Lung (tissue), 12 donors: ENCODE data around the gene EXOSC5. TPM values are rescaled to one million over a fixed set of nuclear protein-coding genes. Genes with fewer than 3 reads are reported as not detected.
A peak's percentile ranks its signal among the peaks of the same experiment; 100 is the strongest.

ENCODE experiments used
- ATAC-seq: fragments of 200-7000 bp; cut with Tn5 transposase; one replicate; pipeline ENCODE4 v1.9.1; 2020; ENCODE audit warnings: moderate number of reproducible peaks; ENCODE audit not compliant: insufficient read depth, low FRiP score
- DNase-seq, 3 donors: peaks; one replicate each; pipeline ENCODE4 v3.0.0-alpha.2; 2013 to 2017
- H3K27ac ChIP-seq, 2 donors: one replicate each; pipeline ENCODE4 v1.5.1; 2013; ENCODE audit warnings: mild to moderate bottlenecking in 2 of 2, moderate library complexity in 2 of 2, control low read depth in 1 of 2, inconsistent platforms in 1 of 2, low read depth in 1 of 2, low read length in 1 of 2
- H3K27me3 ChIP-seq, 3 donors: one replicate each; pipeline ENCODE4 v1.5.1; 2013; ENCODE audit warnings: low read length in 2 of 3; ENCODE audit not compliant: control insufficient read depth in 3 of 3, insufficient read depth in 3 of 3
- H3K36me3 ChIP-seq, 4 donors: one replicate each; pipeline ENCODE4 v1.5.1; 2013; ENCODE audit warnings: low read length in 4 of 4, mild to moderate bottlenecking in 1 of 4, moderate library complexity in 1 of 4; ENCODE audit not compliant: control insufficient read depth in 4 of 4, insufficient read depth in 4 of 4
- H3K4me1 ChIP-seq, 5 donors: one replicate each; pipeline ENCODE4 v1.5.1; 2013; ENCODE audit warnings: low read length in 5 of 5, mild to moderate bottlenecking in 2 of 5, moderate library complexity in 1 of 5; ENCODE audit not compliant: control insufficient read depth in 5 of 5, insufficient read depth in 5 of 5
- H3K4me3 ChIP-seq: one replicate; pipeline ENCODE4 v1.5.1; 2013; ENCODE audit warnings: mild to moderate bottlenecking, control low read depth, moderate library complexity
- H3K9ac ChIP-seq, 2 donors: one replicate each; pipeline ENCODE4 v1.5.1; 2013; ENCODE audit warnings: low read length in 2 of 2, control low read depth in 1 of 2; ENCODE audit not compliant: insufficient read depth in 1 of 2
- H3K9me3 ChIP-seq, 4 donors: one replicate each; pipeline ENCODE4 v1.5.1; 2013; ENCODE audit warnings: low read length in 3 of 4, mild to moderate bottlenecking in 1 of 4, moderate library complexity in 1 of 4; ENCODE audit not compliant: control insufficient read depth in 4 of 4, insufficient read depth in 3 of 4
- WGBS, 2 donors: extraction: QIAGEN DNeasy Blood & Tissue Kit; methylation state at CpG; one replicate each; pipeline ENCODE4 v1.1.7; 2013; 5-methylcytosine and 5-hydroxymethylcytosine counted together
- polyA plus RNA-seq, 2 donors: library from polyadenylated mRNA; stranded (reverse); fragments of 200-250 nt; gene quantifications; one replicate each; pipeline ENCODE4 v1.2.1, GENCODE V29; 2013
- total RNA-seq, 2 donors: library from RNA; depleted of rRNA in 1 of 2; stranded (reverse); fragments of >200 nt in 1 of 2; gene quantifications; one replicate each; pipeline ENCODE4 v1.2.1, GENCODE V29; 2014 to 2021
- TF ChIP-seq, protein P1 (sequence below): IDR thresholded peaks from 2 replicates; pipeline ENCODE4 v1.5.1; 2012; ENCODE audit warnings: mild to moderate bottlenecking; ENCODE audit errors: control extremely low read depth, extremely low read depth
- donor health status: control.
- donor health status: control.
- donor health status: Bipolar disorder and iron deficiency.
- donor health status: healthy.
- donor health status: DM: yes; HTN: yes; CAD: no.

The EXOSC5 gene
- total and polyA plus RNA-seq, 4 donors: 6.3 to 34.4 (median 27.1) TPM

DNA sequence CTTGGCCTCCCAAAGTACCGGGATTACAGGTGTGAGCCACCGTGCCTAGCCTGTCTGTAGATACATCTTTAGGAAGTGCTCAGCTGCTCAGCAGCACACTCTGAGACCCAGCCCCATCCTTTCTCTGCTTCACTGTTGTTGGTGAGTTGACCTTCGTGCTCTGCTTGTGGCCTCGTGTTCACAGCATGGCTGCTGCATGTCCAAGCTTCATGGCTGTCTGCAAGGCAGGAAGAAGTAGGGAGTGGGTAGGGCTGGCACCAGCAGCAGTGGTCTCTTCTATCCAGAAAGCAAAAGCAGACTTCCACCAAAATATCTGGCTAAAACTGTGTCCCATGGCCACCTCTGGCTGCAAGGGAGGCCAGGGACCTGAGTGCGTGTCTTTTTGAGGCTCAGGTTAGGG is 15.8 kb upstream of the EXOSC5 start:
- WGBS, 2 donors: 98% methylated on average over 5 of the region's 5 CpGs
- peaks cover 0 to 28% (median 22%) of the 10 kb centered on the region in 4 donors for H3K36me3 ChIP-seq
- H3K4me1 ChIP-seq: peaks cover 0 to 11% (median 4%) of the 10 kb centered on the region in 5 donors
- DNase-seq (no peak), ATAC-seq (no peak)
- peak overlapping the region in 1 of 2 donors; percentile 40 for H3K27ac ChIP-seq
- TF ChIP-seq, protein P1, sequence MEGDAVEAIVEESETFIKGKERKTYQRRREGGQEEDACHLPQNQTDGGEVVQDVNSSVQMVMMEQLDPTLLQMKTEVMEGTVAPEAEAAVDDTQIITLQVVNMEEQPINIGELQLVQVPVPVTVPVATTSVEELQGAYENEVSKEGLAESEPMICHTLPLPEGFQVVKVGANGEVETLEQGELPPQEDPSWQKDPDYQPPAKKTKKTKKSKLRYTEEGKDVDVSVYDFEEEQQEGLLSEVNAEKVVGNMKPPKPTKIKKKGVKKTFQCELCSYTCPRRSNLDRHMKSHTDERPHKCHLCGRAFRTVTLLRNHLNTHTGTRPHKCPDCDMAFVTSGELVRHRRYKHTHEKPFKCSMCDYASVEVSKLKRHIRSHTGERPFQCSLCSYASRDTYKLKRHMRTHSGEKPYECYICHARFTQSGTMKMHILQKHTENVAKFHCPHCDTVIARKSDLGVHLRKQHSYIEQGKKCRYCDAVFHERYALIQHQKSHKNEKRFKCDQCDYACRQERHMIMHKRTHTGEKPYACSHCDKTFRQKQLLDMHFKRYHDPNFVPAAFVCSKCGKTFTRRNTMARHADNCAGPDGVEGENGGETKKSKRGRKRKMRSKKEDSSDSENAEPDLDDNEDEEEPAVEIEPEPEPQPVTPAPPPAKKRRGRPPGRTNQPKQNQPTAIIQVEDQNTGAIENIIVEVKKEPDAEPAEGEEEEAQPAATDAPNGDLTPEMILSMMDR: no peak
- no peaks in the 10 kb centered on the region for H3K27me3 ChIP-seq
- H3K4me3 ChIP-seq: no peak overlapping the region
- no peak overlapping the region for H3K9ac ChIP-seq
- no peaks in the 10 kb centered on the region for H3K9me3 ChIP-seq

DNA sequence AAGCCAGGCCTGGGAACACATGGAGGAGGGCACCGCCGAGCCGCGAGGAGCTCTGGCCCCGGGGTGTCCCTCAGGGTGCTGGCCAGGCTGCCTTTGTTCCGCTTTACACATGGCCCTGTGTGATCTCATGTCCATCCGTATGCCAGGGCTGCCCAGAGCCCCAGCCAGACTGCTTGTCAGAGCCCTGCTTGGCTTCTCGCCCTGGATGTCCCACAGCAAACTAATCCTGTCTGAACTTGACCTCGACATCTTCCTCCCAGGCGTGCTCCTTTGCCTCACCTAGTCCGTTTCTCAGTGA is 14.8 kb upstream of the EXOSC5 start:
- peaks cover 0 to 28% (median 18%) of the 10 kb centered on the region in 4 donors for H3K36me3 ChIP-seq
- H3K27ac ChIP-seq: peak overlapping the region; percentile 45 to 66
- no peak for DNase-seq
- no peak overlapping the region for H3K4me3 ChIP-seq
- TF ChIP-seq, protein P1: no peak
- no peaks in the 10 kb centered on the region for H3K27me3 ChIP-seq
- ATAC-seq: no peak
- H3K9ac ChIP-seq: no peak overlapping the region
- WGBS, 2 donors: 75 to 84% methylated on average over 11 of the region's 11 CpGs
- H3K4me1 ChIP-seq: peaks cover 0 to 12% (median 4%) of the 10 kb centered on the region in 5 donors
- no peaks in the 10 kb centered on the region for H3K9me3 ChIP-seq

DNA sequence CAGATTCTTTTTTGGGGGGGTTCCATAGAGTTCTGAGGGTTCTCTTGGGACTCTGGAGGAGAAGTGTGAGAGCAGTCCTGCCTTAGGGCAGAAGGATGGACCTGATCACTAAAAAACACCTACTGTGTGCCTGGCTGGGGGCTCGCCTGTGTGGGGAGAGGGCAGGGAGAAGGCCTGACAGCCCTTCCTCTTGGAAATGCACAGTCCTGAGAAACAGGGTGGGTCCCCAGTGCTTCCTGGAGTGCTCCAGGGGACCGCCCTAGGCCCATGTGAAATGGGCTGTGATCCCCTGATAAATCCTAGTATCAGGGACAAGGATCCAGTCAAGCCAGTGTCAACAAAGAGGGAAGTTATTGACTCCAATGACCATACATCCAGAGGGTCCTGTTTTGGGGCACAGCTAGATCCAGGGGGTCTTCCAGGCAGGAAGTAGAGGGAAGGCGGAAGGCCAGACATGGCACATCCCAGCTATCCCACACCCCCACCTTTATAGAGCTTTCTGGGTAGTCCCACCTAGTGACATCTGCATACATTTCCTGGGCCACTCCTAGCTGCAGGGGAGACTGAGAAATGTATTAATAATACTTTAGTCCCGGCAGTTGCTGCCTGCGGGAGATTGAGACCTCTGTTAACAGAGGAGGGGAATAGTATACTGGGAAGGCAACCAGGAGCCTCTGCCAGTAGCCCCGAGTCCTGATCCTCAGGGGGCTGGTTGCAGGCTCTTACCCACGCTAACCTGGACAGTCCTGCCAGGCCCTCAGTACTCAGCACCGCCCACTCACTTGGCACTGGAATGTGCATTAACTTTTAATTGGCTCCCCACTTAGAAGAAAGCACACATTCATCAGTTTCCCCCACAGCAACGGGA is 14.2 kb upstream of the EXOSC5 start:
- no peak for DNase-seq
- Histone ChIP-seq H3K9me3 (no peaks in the 10 kb centered on the region), H3K36me3 (peaks cover 0 to 28% (median 18%) of the 10 kb centered on the region in 4 donors), H3K27me3 (no peaks in the 10 kb centered on the region), H3K4me1 (peaks cover 0 to 12% (median 4%) of the 10 kb centered on the region in 5 donors), H3K27ac (peak overlapping the region; percentile 45 to 66), H3K9ac (no peak overlapping the region), H3K4me3 (no peak overlapping the region)
- WGBS, 2 donors: 73 to 75% methylated on average over 9 of the region's 9 CpGs
- TF ChIP-seq, protein P1: no peak
- ATAC-seq: no peak
